ENCODE measurements around the gene PI4KB. TPM values are rescaled to one million over a fixed set of nuclear protein-coding genes. Genes with fewer than 3 reads are reported as not detected.

The PI4KB gene
- polyA plus RNA-seq, 1 donor (not counting 4 experiments of a cell fraction or from before 2014, with no cell fraction given) = 40.9 TPM

GRCh38 chr1:151266315-151266714, 60.9 kb downstream of the PI4KB start:
- peaks cover 7% of the 10 kb centered on the region for H3K79me2 ChIP-seq (ENCODE audit: control insufficient read depth, insufficient read depth, low read length)
- no peak overlapping the region for H3K9ac ChIP-seq (ENCODE audit: control insufficient read depth, extremely low read depth, insufficient read depth, low read length)
- FAIRE-seq = no peak

DNA sequence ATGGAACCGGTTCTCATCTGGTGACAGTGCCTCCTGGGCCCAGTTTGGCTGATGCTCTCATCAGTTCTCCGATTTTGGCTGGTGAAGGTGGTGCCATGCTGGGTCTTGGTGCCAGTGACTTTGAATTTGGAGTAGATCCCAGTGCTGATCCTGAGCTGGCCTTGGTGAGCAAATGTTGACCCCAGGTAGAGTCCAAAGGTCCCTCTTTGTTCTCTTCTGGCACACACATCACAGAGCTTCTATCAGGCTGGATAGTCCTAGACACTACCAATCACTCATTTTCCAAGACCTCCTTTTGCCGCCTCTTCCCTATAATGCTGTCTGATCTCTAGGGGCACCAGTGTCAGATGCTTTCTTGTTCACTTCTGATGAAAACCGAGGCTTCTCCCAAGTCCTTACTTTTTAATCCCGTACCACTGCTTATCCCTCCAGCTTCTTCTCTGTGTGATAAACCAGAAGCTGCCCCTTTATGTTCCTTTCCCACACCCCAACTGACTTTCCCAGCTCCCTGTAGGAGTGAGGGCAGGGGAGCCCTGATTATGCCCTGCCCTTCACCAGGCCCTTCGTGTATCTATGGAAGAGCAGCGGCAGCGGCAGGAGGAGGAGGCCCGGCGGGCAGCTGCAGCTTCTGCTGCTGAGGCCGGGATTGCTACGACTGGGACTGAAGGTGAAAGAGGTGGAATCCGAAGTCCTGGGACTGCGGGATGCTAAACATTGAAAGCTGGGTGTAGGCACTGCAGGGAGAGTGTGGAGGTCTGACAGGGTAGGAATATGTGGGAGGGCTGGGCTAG, 61.6 kb downstream of the PI4KB start:
- dilution Hi-C loops (cut with MboI; ENCODE audit: extremely low pct_ligation_motif_present, low sequenced_read_pairs) = no loop called here
- Histone ChIP-seq H3K27ac (ENCODE audit: control insufficient read depth, insufficient read depth, low read length) (no peak overlapping the region), H3K4me2 (ENCODE audit: control insufficient read depth, extremely low read depth, insufficient read depth, low read depth, low read length) (no peak overlapping the region), H3K79me2 (ENCODE audit: control insufficient read depth, insufficient read depth, low read length) (peaks cover 11% of the 10 kb centered on the region), H4K20me1 (ENCODE audit: control insufficient read depth, extremely low read depth, insufficient read depth, low read length) (no peaks in the 10 kb centered on the region), H3K4me3 (ENCODE audit: control insufficient read depth in 2 of 3, extremely low read depth in 1 of 3, insufficient read depth in 2 of 3, low read depth in 1 of 3, low read length in 3 of 3) (no peak overlapping the region), H3K27me3 (ENCODE audit: control insufficient read depth, extremely low read depth, insufficient read depth, low read length) (no peaks in the 10 kb centered on the region), H3K9me3 (ENCODE audit: control insufficient read depth, low read depth, low read length) (no peaks in the 10 kb centered on the region), H3K9ac (ENCODE audit: control insufficient read depth, extremely low read depth, insufficient read depth, low read length) (no peak overlapping the region), H3K36me3 (ENCODE audit: control insufficient read depth in 2 of 2, extremely low read depth in 1 of 2, insufficient read depth in 2 of 2, low read length in 2 of 2) (peaks cover 29 to 51% of the 10 kb centered on the region in 2 experiments), H3K9me1 (ENCODE audit: control insufficient read depth, extremely low read depth, insufficient read depth, low read length) (no peaks in the 10 kb centered on the region), H3K4me1 (ENCODE audit: control insufficient read depth, extremely low read depth, insufficient read depth, low read length) (peaks cover 8% of the 10 kb centered on the region), H2AFZ (ENCODE audit: control insufficient read depth, low read length) (no peak overlapping the region)
- no peak for TF ChIP-seq EZH2 (IDR thresholded peaks at IDR 0.05; ENCODE audit: low read length)
- TF ChIP-seq, protein P1, sequence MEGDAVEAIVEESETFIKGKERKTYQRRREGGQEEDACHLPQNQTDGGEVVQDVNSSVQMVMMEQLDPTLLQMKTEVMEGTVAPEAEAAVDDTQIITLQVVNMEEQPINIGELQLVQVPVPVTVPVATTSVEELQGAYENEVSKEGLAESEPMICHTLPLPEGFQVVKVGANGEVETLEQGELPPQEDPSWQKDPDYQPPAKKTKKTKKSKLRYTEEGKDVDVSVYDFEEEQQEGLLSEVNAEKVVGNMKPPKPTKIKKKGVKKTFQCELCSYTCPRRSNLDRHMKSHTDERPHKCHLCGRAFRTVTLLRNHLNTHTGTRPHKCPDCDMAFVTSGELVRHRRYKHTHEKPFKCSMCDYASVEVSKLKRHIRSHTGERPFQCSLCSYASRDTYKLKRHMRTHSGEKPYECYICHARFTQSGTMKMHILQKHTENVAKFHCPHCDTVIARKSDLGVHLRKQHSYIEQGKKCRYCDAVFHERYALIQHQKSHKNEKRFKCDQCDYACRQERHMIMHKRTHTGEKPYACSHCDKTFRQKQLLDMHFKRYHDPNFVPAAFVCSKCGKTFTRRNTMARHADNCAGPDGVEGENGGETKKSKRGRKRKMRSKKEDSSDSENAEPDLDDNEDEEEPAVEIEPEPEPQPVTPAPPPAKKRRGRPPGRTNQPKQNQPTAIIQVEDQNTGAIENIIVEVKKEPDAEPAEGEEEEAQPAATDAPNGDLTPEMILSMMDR (optimal IDR thresholded peaks at IDR 0.05 in 1 of 3, IDR thresholded peaks at IDR 0.05 in 1 of 3, conservative IDR thresholded peaks at IDR 0.05 in 1 of 3; ENCODE audit: extremely low read depth in 1 of 3, insufficient read depth in 2 of 3, low read length in 3 of 3) = no peak
- FAIRE-seq (no peak), DNase-seq (ENCODE audit: low read depth, low spot score) (no peak)

More at GRCh38 chr1:151266315-151266714, 60.9 kb downstream of the PI4KB start:
- Histone ChIP-seq H4K20me1 (ENCODE audit: control insufficient read depth, extremely low read depth, insufficient read depth, low read length) (no peaks in the 10 kb centered on the region), H3K4me3 (ENCODE audit: control insufficient read depth in 2 of 3, extremely low read depth in 1 of 3, insufficient read depth in 2 of 3, low read depth in 1 of 3, low read length in 3 of 3) (no peak overlapping the region), H3K27me3 (ENCODE audit: control insufficient read depth, extremely low read depth, insufficient read depth, low read length) (no peaks in the 10 kb centered on the region), H3K27ac (ENCODE audit: control insufficient read depth, insufficient read depth, low read length) (no peak overlapping the region), H3K4me1 (ENCODE audit: control insufficient read depth, extremely low read depth, insufficient read depth, low read length) (peaks cover 8% of the 10 kb centered on the region), H3K36me3 (ENCODE audit: control insufficient read depth in 2 of 2, extremely low read depth in 1 of 2, insufficient read depth in 2 of 2, low read length in 2 of 2) (peaks cover 29 to 51% of the 10 kb centered on the region in 2 experiments), H2AFZ (ENCODE audit: control insufficient read depth, low read length) (no peak overlapping the region), H3K4me2 (ENCODE audit: control insufficient read depth, extremely low read depth, insufficient read depth, low read depth, low read length) (no peak overlapping the region), H3K9me1 (ENCODE audit: control insufficient read depth, extremely low read depth, insufficient read depth, low read length) (no peaks in the 10 kb centered on the region), H3K9me3 (ENCODE audit: control insufficient read depth, low read depth, low read length) (no peaks in the 10 kb centered on the region)
- no peak for DNase-seq (ENCODE audit: low read depth, low spot score)
- TF ChIP-seq, protein P1 (optimal IDR thresholded peaks at IDR 0.05 in 1 of 3, IDR thresholded peaks at IDR 0.05 in 1 of 3, conservative IDR thresholded peaks at IDR 0.05 in 1 of 3; ENCODE audit: extremely low read depth in 1 of 3, insufficient read depth in 2 of 3, low read length in 3 of 3) = no peak
- no peak for TF ChIP-seq EZH2 (IDR thresholded peaks at IDR 0.05; ENCODE audit: low read length)
- dilution Hi-C loops (cut with MboI; ENCODE audit: extremely low pct_ligation_motif_present, low sequenced_read_pairs) = no loop called here

Measured in keratinocyte (primary cell).